ENCODE results near the gene KDM1A.

KDM1A gene

GRCh38 chr1:23088027-23088426, 68.8 kb downstream of the KDM1A start:
- TF ChIP-seq, protein P1, sequence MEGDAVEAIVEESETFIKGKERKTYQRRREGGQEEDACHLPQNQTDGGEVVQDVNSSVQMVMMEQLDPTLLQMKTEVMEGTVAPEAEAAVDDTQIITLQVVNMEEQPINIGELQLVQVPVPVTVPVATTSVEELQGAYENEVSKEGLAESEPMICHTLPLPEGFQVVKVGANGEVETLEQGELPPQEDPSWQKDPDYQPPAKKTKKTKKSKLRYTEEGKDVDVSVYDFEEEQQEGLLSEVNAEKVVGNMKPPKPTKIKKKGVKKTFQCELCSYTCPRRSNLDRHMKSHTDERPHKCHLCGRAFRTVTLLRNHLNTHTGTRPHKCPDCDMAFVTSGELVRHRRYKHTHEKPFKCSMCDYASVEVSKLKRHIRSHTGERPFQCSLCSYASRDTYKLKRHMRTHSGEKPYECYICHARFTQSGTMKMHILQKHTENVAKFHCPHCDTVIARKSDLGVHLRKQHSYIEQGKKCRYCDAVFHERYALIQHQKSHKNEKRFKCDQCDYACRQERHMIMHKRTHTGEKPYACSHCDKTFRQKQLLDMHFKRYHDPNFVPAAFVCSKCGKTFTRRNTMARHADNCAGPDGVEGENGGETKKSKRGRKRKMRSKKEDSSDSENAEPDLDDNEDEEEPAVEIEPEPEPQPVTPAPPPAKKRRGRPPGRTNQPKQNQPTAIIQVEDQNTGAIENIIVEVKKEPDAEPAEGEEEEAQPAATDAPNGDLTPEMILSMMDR (IDR thresholded peaks at IDR 0.05; ENCODE audit: low read depth, low read length, missing control alignments), result no peak
- no peak for DNase-seq (ENCODE audit: low read depth)
- no peak overlapping the region for H3K4me3 ChIP-seq (ENCODE audit: low read depth, low read length)

- DNase-seq (ENCODE audit: low read depth), result no peak
- TF ChIP-seq, protein P1 (IDR thresholded peaks at IDR 0.05; ENCODE audit: low read depth, low read length, missing control alignments), result no peak
- no peak overlapping the region for H3K4me3 ChIP-seq (ENCODE audit: low read depth, low read length)
Observed at GRCh38 chr1:23090056-23090455, 70.8 kb downstream of the KDM1A start.

GRCh38 chr1:23091545-23091944, 72.3 kb downstream of the KDM1A start:
- TF ChIP-seq, protein P1 (IDR thresholded peaks at IDR 0.05; ENCODE audit: low read depth, low read length, missing control alignments), result no peak
- no peak for DNase-seq (ENCODE audit: low read depth)

GRCh38 chr1:23092447-23092846, 73.2 kb downstream of the KDM1A start:
- TF ChIP-seq, protein P1 (IDR thresholded peaks at IDR 0.05; ENCODE audit: low read depth, low read length, missing control alignments), result no peak
- H3K4me3 ChIP-seq (ENCODE audit: low read depth, low read length), result no peak overlapping the region
- DNase-seq (ENCODE audit: low read depth), result no peak

More at GRCh38 chr1:23091545-23091944, 72.3 kb downstream of the KDM1A start:
- no peak overlapping the region for H3K4me3 ChIP-seq (ENCODE audit: low read depth, low read length)

DNA sequence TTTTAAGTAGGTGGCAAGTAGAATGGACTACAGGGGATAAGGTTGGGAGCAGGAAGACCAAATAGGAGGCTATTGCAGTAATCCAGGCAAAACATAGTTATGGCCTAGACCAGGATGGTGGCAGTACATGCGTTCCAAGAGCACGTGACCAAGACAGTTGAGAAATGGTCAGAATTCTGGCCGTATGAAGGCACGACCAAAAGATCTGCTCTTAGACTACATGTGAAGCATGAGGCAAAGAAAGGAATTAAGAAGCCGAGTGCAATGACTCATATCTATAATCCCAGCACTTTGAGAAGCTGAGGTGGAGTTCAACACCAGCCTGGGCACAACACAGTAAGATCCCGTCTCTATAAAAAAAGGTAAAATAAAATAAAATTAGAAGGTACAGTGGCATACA, 78.0 kb downstream of the KDM1A start:
- DNase-seq (ENCODE audit: low read depth), result no peak
- no peak overlapping the region for H3K4me3 ChIP-seq (ENCODE audit: low read depth, low read length)
- TF ChIP-seq, protein P1 (IDR thresholded peaks at IDR 0.05; ENCODE audit: low read depth, low read length, missing control alignments), result no peak

DNA sequence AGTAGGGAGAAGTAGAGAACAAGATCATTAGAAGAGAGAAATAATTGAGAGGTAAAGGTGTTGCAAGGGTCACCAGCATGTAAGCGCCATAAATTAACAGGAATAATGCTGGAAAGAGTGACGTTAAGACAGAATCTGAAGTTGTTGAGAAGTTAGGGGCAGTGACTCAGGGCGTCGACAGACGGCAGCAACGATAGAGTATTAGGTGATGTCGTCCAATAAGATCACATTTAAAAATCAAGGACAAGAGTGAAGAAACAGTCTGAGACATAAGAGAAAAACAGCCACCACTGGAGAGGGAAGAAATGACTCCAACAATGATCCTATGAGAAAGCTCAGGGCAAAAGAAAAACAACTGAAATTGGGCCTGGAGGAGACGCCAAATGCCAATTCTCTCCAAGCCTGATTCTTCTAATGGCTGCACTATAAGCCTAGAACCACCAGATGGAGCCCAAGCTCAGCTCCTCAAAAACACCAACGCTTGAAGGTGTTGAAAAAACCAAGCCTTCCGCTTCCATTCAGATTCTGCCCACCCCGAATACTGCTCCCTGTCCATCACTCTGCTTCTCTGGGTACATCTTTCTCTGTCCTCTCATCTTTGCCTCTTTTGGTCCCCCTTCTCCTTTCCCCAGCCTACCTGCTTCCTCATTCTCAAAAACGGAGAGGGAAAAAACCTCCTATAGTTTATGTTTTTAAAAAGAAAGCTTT, 79.3 kb downstream of the KDM1A start:
- DNase-seq (ENCODE audit: low read depth), result peak; percentile 27
- TF ChIP-seq, protein P1 (IDR thresholded peaks at IDR 0.05; ENCODE audit: low read depth, low read length, missing control alignments), result peak; percentile 95
- H3K4me3 ChIP-seq (ENCODE audit: low read depth, low read length), result no peak overlapping the region

GRCh38 chr1:23099171-23099536, 79.9 kb downstream of the KDM1A start:
- DNase-seq (ENCODE audit: low read depth), result no peak
- no peak overlapping the region for H3K4me3 ChIP-seq (ENCODE audit: low read depth, low read length)

More at GRCh38 chr1:23099171-23099536, 79.9 kb downstream of the KDM1A start:
- TF ChIP-seq, protein P1 (IDR thresholded peaks at IDR 0.05; ENCODE audit: low read depth, low read length, missing control alignments), result no peak

All from GM12864 (cell line).